Measurements from ENCODE around the gene DLGAP4.

The DLGAP4 gene

GRCh38 chr20:36370991-36371790 is 65.1 kb downstream of the DLGAP4 start:
- CTCF ChIA-PET, result no interaction called here
- POLR2A ChIA-PET, result interaction anchor here (0.5 kb wide), 1 partner anchor 629 kb away, joined by 3 read pairs; the partner anchor contains the start of gene RBM39
- TF ChIP-seq L3MBTL2 (conservative IDR thresholded peaks at IDR 0.05) (no peak), SP1 (IDR thresholded peaks at IDR 0.05) (no peak), LEF1 (IDR thresholded peaks at IDR 0.05; ENCODE audit: borderline replicate concordance) (no peak), NFRKB (IDR thresholded peaks at IDR 0.05) (no peak), FOXK2 (IDR thresholded peaks at IDR 0.05) (no peak), ELF4 (IDR thresholded peaks at IDR 0.05) (no peak), HDGF (IDR thresholded peaks at IDR 0.05; ENCODE audit: borderline replicate concordance) (no peak), BHLHE40 (IDR thresholded peaks at IDR 0.05; ENCODE audit: borderline replicate concordance) (no peak), CTBP1 (IDR thresholded peaks at IDR 0.05; ENCODE audit: borderline replicate concordance) (no peak)
- DNase-seq (ENCODE audit: extremely low spot score), result no peak

- no peak for TF ChIP-seq ELF4 (IDR thresholded peaks at IDR 0.05)
- no peak for TF ChIP-seq ARNT (IDR thresholded peaks at IDR 0.05)
- no peak for TF ChIP-seq L3MBTL2 (conservative IDR thresholded peaks at IDR 0.05)
- ChIA-PET CTCF (interaction anchor here (0.8 kb wide), 1 partner anchor 67 kb away, joined by 3 read pairs; no protein-coding TSS in a partner anchor), POLR2A (no interaction called here)
- no peak for DNase-seq (ENCODE audit: extremely low spot score)
Measured at GRCh38 chr20:36372666-36373065, 66.5 kb downstream of the DLGAP4 start.

GRCh38 chr20:36373089-36373488 is 67.0 kb downstream of the DLGAP4 start:
- no peak for TF ChIP-seq TARDBP (IDR thresholded peaks at IDR 0.05)
- TF ChIP-seq PKNOX1 (IDR thresholded peaks at IDR 0.05), result no peak
- no peak for TF ChIP-seq SUZ12 (IDR thresholded peaks at IDR 0.05)
- no peak for TF ChIP-seq SP1 (IDR thresholded peaks at IDR 0.05)
- no peak for TF ChIP-seq LEF1 (IDR thresholded peaks at IDR 0.05; ENCODE audit: borderline replicate concordance)
- no peak for TF ChIP-seq NFRKB (IDR thresholded peaks at IDR 0.05)
- ChIA-PET POLR2A (no interaction called here), CTCF (interaction anchor here (0.8 kb wide), 1 partner anchor 67 kb away, joined by 3 read pairs; no protein-coding TSS in a partner anchor)
- no peak for DNase-seq (ENCODE audit: extremely low spot score)

GRCh38 chr20:36374995-36375394 is 68.9 kb downstream of the DLGAP4 start:
- CTCF ChIA-PET, result interaction anchor here (0.8 kb wide), 1 partner anchor 25 kb away, joined by 3 read pairs; no protein-coding TSS in a partner anchor
- POLR2A ChIA-PET, result no interaction called here
- TF ChIP-seq PKNOX1 (IDR thresholded peaks at IDR 0.05) (no peak), FOXM1 (IDR thresholded peaks at IDR 0.05; ENCODE audit: borderline replicate concordance) (no peak), TARDBP (IDR thresholded peaks at IDR 0.05) (no peak), ZNF384 (IDR thresholded peaks at IDR 0.05) (no peak), SUZ12 (IDR thresholded peaks at IDR 0.05) (no peak), FOXK2 (IDR thresholded peaks at IDR 0.05) (no peak), NFRKB (IDR thresholded peaks at IDR 0.05) (no peak), SP1 (IDR thresholded peaks at IDR 0.05) (no peak), HDGF (IDR thresholded peaks at IDR 0.05; ENCODE audit: borderline replicate concordance) (no peak), L3MBTL2 (conservative IDR thresholded peaks at IDR 0.05) (no peak), CTBP1 (IDR thresholded peaks at IDR 0.05; ENCODE audit: borderline replicate concordance) (no peak), BHLHE40 (IDR thresholded peaks at IDR 0.05; ENCODE audit: borderline replicate concordance) (no peak), ARNT (IDR thresholded peaks at IDR 0.05) (no peak), ELF4 (IDR thresholded peaks at IDR 0.05) (no peak)
- no peak for DNase-seq (ENCODE audit: extremely low spot score)

GRCh38 chr20:36377348-36378326 is 71.5 kb downstream of the DLGAP4 start:
- TF ChIP-seq SUZ12 (IDR thresholded peaks at IDR 0.05) (no peak), FOXM1 (IDR thresholded peaks at IDR 0.05; ENCODE audit: borderline replicate concordance) (no peak), SP1 (IDR thresholded peaks at IDR 0.05) (no peak), HDGF (IDR thresholded peaks at IDR 0.05; ENCODE audit: borderline replicate concordance) (no peak), L3MBTL2 (conservative IDR thresholded peaks at IDR 0.05) (no peak), NFRKB (IDR thresholded peaks at IDR 0.05) (no peak), PKNOX1 (IDR thresholded peaks at IDR 0.05) (no peak), ELF4 (IDR thresholded peaks at IDR 0.05) (no peak), ARNT (IDR thresholded peaks at IDR 0.05) (no peak), BHLHE40 (IDR thresholded peaks at IDR 0.05; ENCODE audit: borderline replicate concordance) (no peak), FOXA1 (IDR thresholded peaks at IDR 0.05) (no peak), TARDBP (IDR thresholded peaks at IDR 0.05) (no peak), FOXK2 (IDR thresholded peaks at IDR 0.05) (no peak), CTBP1 (IDR thresholded peaks at IDR 0.05; ENCODE audit: borderline replicate concordance) (no peak), LEF1 (IDR thresholded peaks at IDR 0.05; ENCODE audit: borderline replicate concordance) (no peak)
- CTCF ChIA-PET, result no interaction called here
- no peak for DNase-seq (ENCODE audit: extremely low spot score)
- POLR2A ChIA-PET, result interaction anchor here (1.1 kb wide), 1 partner anchor 139 kb away, joined by 3 read pairs; no protein-coding TSS in a partner anchor
